Measurements from ENCODE around the gene TEX261.

TEX261 gene

DNA sequence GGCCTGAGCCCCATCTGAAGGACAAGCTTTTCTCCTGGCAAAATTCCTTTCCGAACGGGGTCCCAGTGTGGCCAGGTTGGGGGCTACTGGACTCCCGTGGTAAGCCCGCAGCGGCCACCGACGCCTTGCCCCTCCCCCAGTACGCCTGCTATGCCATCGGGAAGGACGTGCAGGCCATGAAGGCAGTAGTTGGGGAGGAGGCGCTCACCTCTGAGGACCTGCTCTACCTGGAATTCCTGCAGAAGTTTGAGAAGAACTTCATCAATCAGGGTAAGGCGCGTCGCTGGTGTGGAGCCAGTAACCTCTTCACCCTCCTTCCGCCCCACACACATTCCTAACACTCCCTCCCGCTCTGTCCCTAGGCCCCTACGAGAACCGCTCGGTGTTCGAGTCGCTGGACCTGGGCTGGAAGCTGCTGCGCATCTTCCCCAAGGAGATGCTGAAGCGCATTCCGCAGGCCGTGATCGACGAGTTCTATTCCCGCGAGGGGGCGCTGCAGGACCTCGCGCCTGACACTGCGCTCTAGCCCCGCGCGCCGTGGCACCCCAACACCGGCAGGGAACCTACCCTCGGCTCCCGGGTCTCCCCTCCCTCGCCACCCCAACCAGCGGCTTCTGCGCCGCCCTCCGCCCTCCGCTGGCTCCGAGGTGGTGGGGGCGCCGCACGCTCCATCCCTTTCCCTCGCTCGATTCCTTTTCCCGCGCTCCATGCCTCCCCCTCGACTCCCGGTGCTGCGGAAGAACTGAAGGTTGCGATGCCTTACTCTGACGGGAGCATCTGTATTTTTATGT, 29.9 kb downstream of the TEX261 start:
- Histone ChIP-seq H3K4me1 (peaks cover 0 to 7% (median 0%) of the 10 kb centered on the region in 10 experiments; a peak in 6 of 20 replicates), H3K9ac (no peak overlapping the region)
- no peak for TF ChIP-seq Cebpa-rat (IDR thresholded peaks at IDR 0.05)

DNA sequence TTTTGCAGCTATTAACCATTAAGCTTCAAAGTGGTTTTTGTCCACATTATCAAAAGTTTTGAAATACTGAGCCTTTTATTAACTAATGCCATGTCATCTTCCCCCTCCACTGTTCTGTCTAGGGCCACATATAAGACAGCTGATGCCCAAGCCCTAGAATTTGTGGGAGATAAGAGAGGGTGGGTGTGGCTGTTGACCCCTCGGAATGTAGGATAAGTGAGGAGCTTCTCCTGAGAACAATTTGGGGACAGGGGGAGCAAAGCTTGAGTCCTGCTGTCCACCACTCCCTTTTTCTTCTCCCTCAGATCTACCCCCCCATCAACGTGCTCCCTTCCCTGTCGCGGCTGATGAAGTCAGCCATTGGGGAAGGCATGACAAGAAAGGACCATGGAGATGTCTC, 30.5 kb downstream of the TEX261 start:
- H3K4me2 ChIP-seq: no peak overlapping the region
- peaks cover 14 to 26% (median 20%) of the 10 kb centered on the region in 11 experiments for H3K27me3 ChIP-seq
- H3K9me3 ChIP-seq (replicated peaks in 1 of 11): no peaks in the 10 kb centered on the region

More for the DNA sequence above, 29.9 kb downstream of the TEX261 start:
- H3K27ac ChIP-seq: no peak overlapping the region
- H3K4me2 ChIP-seq: peak overlapping the region; percentile 21 to 68 (median 47); a peak in 20 of 22 replicates
- no peaks in the 10 kb centered on the region for H3K9me3 ChIP-seq (replicated peaks in 1 of 11)
- H3K36me3 ChIP-seq: no peaks in the 10 kb centered on the region
- H3K4me3 ChIP-seq: peak overlapping the region in 4 of 10 experiments; percentile 22 to 56 (median 38); a peak in 6 of 20 replicates
- H3K27me3 ChIP-seq: peaks cover 14 to 26% (median 20%) of the 10 kb centered on the region in 11 experiments
- no peaks in the 10 kb centered on the region for H4K20me1 ChIP-seq

DNA sequence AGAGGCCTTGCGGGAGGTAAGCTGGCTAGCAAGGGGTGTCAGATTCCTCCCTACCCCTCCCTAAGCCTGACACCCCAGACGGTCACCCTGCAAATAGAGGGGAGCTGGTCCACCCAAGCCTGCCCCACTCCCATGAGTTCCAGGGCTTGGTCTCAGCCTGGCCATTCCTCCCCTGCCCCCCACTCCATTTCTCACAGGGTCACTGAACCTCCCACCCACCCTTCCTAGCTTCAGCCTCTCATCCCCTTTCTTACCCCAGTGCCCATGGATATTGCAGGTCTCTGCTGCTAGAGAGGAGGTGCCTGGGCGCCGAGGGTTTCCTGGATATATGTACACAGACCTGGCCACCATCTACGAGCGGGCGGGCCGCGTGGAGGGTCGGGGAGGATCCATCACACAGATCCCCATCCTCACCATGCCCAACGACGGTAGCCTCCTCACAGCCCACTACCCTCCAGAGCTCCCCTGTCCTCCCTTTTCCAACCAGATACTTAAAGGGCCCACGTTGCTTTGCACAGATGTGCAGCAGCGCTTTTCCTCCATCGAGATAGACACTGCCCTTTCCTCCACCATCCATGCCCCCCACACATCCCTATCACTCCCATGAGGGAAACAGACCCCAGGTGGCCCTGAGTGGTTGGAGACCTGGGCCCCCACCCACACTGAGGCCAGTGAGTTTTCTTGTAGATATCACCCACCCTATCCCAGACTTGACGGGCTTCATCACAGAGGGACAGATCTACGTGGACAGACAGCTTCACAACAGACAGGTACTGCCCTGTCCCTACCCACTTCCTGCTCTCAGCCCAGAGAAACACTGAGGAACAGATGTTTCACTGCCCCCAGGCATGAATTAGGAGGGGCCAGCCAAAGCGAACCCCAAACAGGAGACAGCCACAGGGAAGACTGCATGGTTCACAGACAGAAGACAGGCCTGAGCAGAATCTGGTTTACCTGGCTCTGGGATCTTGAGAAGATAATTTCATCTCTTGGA, 31.5 kb downstream of the TEX261 start:
- no peak for TF ChIP-seq Cebpa-rat (IDR thresholded peaks at IDR 0.05)
- H3K4me3 ChIP-seq: no peak overlapping the region
- H3K9me3 ChIP-seq (replicated peaks in 1 of 11): no peaks in the 10 kb centered on the region
- H4K20me1 ChIP-seq: no peaks in the 10 kb centered on the region
- peaks cover 14 to 26% (median 20%) of the 10 kb centered on the region in 11 experiments for H3K27me3 ChIP-seq
- H3K27ac ChIP-seq: no peak overlapping the region
- no peak overlapping the region for H3K4me2 ChIP-seq
- no peak overlapping the region for H3K9ac ChIP-seq
- H3K36me3 ChIP-seq: no peaks in the 10 kb centered on the region
- H3K4me1 ChIP-seq: peaks cover 6 to 20% (median 11%) of the 10 kb centered on the region in 10 experiments

More for the DNA sequence above, 30.5 kb downstream of the TEX261 start:
- H3K4me1 ChIP-seq: peaks cover 0 to 11% (median 2%) of the 10 kb centered on the region in 10 experiments; a peak in 8 of 20 replicates
- no peak for TF ChIP-seq Cebpa-rat (IDR thresholded peaks at IDR 0.05)
- no peak overlapping the region for H3K27ac ChIP-seq
- no peaks in the 10 kb centered on the region for H4K20me1 ChIP-seq
- no peak overlapping the region for H3K4me3 ChIP-seq
- H3K9ac ChIP-seq: no peak overlapping the region
- H3K36me3 ChIP-seq: no peaks in the 10 kb centered on the region

DNA sequence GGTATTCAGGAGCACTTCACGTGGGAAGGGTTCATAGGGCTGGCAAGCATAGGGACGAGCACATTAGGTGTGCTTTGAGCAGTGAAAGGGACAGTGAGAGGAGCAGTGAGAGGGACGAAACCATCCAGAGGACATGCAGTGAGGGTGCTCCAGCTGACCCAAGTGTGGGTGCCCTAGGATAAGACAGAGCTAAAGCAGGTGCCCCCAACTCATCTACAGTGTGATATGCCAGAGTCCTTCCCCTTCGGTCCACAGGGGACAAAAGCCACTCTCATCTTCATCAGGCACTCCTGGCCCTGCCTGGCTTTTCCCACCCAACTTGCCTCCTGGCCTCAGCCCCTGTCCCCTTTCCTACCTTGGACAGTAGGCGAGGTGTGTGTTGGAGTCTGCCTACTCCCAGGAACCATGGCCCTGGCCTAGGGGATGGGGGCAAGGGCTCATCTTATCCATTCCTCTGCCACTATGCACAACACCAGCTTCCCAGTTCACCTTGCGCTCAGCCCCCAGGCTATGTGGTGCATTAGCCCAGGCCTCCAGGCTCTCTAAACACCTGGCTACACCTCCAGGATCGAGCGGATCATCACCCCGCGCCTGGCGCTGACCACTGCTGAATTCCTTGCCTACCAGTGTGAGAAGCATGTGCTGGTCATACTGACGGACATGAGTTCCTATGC, 32.3 kb downstream of the TEX261 start:
- Histone ChIP-seq H3K9ac (no peak overlapping the region), H3K27me3 (peaks cover 14 to 26% (median 20%) of the 10 kb centered on the region in 11 experiments), H3K4me3 (no peak overlapping the region), H3K4me2 (no peak overlapping the region), H3K36me3 (no peaks in the 10 kb centered on the region), H3K27ac (no peak overlapping the region), H3K4me1 (peaks cover 13 to 28% (median 20%) of the 10 kb centered on the region in 10 experiments), H4K20me1 (no peaks in the 10 kb centered on the region), H3K9me3 (replicated peaks in 1 of 11) (no peaks in the 10 kb centered on the region)
- no peak for TF ChIP-seq Cebpa-rat (IDR thresholded peaks at IDR 0.05)

DNA sequence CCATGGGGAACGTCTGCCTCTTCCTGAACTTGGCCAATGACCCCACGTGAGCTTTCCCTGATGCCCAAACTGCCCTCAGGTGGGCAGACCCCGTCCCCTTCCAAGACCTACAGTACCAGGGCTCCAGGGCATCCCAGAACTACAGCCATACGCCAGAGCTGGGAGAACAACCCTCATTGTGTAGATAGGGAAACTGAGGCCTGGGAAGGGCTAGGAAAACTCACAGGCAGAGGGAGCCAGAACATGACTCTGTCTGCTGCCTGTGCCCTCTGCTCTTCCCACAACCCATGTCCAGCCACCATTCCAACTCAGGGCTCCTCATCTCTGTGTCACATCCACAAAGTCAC, 33.1 kb downstream of the TEX261 start:
- H3K9me3 ChIP-seq (replicated peaks in 1 of 11): no peaks in the 10 kb centered on the region
- no peaks in the 10 kb centered on the region for H4K20me1 ChIP-seq
- H3K36me3 ChIP-seq: no peaks in the 10 kb centered on the region
- no peak overlapping the region for H3K4me2 ChIP-seq
- TF ChIP-seq Cebpa-rat (IDR thresholded peaks at IDR 0.05): no peak
- no peak overlapping the region for H3K9ac ChIP-seq
- peaks cover 14 to 26% (median 20%) of the 10 kb centered on the region in 11 experiments for H3K27me3 ChIP-seq
- no peak overlapping the region for H3K27ac ChIP-seq
- H3K4me1 ChIP-seq: peaks cover 13 to 31% (median 21%) of the 10 kb centered on the region in 10 experiments
- no peak overlapping the region for H3K4me3 ChIP-seq

DNA sequence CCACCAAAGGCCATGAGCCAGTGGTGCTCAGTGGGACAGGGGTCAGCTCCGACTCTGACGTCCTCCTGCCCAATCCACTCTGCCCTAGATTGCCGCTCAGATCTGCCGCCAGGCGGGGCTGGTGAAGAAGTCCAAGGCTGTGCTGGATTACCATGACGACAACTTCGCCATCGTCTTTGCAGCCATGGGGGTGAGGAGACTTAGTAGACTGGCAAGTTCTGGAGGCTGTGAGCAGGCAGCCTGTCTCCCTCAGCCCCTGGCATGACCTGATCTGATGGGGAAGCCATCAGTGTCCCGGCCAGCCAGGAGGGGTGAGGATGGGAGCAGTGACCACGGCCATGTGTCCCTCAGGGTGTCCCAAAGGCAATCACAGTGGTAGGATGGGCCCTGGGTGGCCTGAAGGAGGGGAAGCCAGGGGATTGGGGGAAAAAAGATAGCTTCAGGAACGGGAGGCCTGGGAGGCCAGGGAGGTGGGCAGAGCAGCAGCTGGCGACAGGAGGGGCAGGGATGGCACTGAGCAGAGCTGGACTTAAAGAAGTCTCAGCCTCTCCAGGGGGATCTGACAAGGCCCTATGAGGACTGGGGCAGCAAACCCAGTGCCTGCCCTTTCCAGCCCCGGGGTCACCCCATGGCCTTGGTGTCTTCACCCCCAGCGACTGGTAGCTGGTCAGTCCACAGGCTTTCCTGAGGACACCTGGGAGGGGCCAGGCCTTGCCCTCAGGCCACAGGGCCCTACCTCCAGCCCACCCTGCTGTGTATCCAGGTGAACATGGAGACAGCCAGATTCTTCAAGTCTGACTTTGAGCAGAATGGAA, 33.6 kb downstream of the TEX261 start:
- Histone ChIP-seq H3K9ac (no peak overlapping the region), H3K4me2 (no peak overlapping the region), H3K36me3 (no peaks in the 10 kb centered on the region), H3K9me3 (replicated peaks in 1 of 11) (no peaks in the 10 kb centered on the region), H3K27ac (no peak overlapping the region), H3K4me1 (peaks cover 13 to 31% (median 21%) of the 10 kb centered on the region in 10 experiments), H3K4me3 (no peak overlapping the region), H4K20me1 (no peaks in the 10 kb centered on the region), H3K27me3 (peaks cover 14 to 26% (median 20%) of the 10 kb centered on the region in 11 experiments)
- TF ChIP-seq Cebpa-rat (IDR thresholded peaks at IDR 0.05): no peak

DNA sequence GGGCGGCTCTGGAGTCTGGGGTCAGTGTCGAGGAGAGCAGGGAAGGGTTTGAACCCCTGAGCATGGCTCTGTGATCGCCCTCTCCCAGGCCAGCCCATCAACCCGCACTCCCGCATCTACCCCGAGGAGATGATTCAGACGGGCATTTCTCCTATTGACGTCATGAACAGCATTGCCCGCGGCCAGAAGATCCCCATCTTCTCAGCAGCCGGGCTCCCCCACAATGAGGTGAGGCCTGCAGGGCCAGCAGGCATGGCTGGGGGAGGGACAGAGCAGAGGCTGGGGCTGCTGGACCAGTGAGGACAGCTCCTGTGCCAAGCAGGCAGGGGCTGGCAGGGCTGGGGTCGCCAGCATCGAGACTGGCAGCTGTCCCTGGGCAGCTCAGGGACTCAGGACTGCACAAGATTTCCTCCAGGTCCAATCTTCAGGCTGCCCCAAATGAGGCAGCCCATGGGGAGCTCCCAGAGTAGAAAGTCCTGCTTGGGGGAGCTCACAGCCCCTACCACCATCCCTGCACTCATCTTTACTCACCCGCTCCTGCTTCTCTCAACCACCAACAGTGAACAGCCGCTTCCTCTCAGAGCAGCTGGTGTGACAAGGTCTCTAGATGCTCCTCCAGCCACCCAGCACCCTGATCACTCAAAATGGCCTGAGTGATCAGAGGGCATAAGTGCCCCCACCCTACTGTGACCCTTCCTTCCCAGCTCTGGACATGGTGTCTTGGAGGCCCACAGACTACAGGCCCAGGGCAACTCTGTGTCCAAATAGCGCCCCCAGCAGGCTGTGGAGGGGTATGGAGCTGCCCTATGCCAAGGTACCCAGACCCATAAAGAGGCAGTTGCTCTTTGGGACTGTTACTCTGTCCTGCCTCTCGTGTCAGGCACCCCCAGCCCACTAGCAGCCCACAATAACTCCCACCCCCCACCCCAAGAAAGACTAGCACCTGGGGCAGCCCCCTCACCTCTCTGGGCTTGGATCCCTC, 34.5 kb downstream of the TEX261 start:
- peaks cover 10 to 21% (median 13%) of the 10 kb centered on the region in 11 experiments for H3K27me3 ChIP-seq
- H3K27ac ChIP-seq: 0 out of 22 replicates have a peak overlapping the region, but pooled peaks of 1 of the 11 experiments have one; percentile 2
- no peaks in the 10 kb centered on the region for H3K9me3 ChIP-seq (replicated peaks in 1 of 11)
- H3K4me1 ChIP-seq: peaks cover 13 to 31% (median 21%) of the 10 kb centered on the region in 10 experiments
- peak overlapping the region in 4 of 11 experiments; percentile 2 to 21 (median 12); a peak in 4 of 22 replicates for H3K4me2 ChIP-seq
- no peaks in the 10 kb centered on the region for H3K36me3 ChIP-seq
- TF ChIP-seq Cebpa-rat (IDR thresholded peaks at IDR 0.05): no peak
- H4K20me1 ChIP-seq: no peaks in the 10 kb centered on the region
- H3K9ac ChIP-seq: no peak overlapping the region
- no peak overlapping the region for H3K4me3 ChIP-seq

Measured in BLaER1 treated with 17β-estradiol and CSF1 and Interleukin-3, amounts not matched to agents 10 nM and 100 nM (cell line).